SIG-M5 treated with dmso at 0.1 percent for 504 hours (cell line): Measurements from ENCODE around the gene TAMALIN.

Experiments
- DNase-seq: peaks from one replicate; lab custom pipeline; 2025; ENCODE audit not compliant: unreplicated experiment; lab: John Stamatoyannopoulos, UW

Gene TAMALIN

GRCh38 chr12:52054833-52055730, 48.3 kb downstream of the TAMALIN start:
- no peak for DNase-seq

DNA sequence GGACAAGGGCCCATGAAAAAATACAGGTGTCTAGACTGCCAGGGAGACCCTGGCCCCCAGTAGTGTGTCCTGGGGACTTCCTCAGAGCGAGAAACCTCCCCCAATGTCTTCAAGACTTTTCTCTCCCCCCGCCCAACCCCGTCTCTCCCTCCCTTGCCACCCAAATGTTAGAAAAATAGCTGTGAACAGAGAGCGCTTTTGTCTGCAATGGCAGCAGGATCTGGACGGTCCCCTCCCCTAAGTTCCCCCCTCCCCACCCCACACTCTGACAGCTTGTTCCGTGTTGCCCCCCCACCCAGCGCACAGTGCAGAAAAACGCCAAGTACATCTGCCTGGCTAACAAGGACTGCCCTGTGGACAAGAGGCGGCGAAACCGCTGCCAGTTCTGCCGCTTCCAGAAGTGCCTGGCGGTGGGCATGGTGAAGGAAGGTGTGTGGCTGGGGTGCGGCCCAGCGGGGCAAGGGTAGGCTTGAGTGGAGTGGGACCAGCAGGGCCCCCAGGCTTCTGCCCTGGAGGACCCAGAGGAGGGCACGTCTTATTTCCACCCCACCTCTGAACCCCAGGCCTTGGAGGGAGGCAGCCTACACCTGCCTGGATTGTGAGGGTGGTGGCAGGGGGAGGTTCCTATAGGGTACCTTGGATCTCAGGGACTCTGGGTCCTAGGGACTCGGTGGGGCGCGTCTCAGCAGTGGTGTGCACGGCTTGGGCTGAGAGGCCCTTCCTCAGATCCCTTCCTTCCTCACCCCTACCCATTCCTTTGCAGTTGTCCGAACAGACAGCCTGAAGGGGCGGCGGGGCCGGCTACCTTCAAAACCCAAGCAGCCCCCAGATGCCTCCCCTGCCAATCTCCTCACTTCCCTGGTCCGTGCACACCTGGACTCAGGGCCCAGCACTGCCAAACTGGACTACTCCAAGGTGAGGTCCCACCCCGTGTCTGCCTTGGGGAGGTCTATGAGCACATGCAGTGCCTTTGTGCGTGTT, 49.3 kb downstream of the TAMALIN start:
- no peak for DNase-seq

GRCh38 chr12:52056801-52057637, 50.3 kb downstream of the TAMALIN start:
- no peak for DNase-seq

GRCh38 chr12:52057638-52058576, 51.2 kb downstream of the TAMALIN start:
- no peak for DNase-seq

DNA sequence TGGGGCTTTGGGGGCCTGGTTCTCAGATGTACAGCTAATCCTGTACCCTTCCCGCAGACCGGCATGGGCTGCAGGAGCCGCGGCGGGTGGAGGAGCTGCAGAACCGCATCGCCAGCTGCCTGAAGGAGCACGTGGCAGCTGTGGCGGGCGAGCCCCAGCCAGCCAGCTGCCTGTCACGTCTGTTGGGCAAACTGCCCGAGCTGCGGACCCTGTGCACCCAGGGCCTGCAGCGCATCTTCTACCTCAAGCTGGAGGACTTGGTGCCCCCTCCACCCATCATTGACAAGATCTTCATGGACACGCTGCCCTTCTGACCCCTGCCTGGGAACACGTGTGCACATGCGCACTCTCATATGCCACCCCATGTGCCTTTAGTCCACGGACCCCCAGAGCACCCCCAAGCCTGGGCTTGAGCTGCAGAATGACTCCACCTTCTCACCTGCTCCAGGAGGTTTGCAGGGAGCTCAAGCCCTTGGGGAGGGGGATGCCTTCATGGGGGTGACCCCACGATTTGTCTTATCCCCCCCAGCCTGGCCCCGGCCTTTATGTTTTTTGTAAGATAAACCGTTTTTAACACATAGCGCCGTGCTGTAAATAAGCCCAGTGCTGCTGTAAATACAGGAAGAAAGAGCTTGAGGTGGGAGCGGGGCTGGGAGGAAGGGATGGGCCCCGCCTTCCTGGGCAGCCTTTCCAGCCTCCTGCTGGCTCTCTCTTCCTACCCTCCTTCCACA, 52.0 kb downstream of the TAMALIN start:
- no peak for DNase-seq

GRCh38 chr12:52059582-52060497, 53.1 kb downstream of the TAMALIN start:
- no peak for DNase-seq

- no peak for DNase-seq
Measured at GRCh38 chr12:52060498-52061177, 53.9 kb downstream of the TAMALIN start.

GRCh38 chr12:52061470-52062166, 54.9 kb downstream of the TAMALIN start:
- no peak for DNase-seq

DNA sequence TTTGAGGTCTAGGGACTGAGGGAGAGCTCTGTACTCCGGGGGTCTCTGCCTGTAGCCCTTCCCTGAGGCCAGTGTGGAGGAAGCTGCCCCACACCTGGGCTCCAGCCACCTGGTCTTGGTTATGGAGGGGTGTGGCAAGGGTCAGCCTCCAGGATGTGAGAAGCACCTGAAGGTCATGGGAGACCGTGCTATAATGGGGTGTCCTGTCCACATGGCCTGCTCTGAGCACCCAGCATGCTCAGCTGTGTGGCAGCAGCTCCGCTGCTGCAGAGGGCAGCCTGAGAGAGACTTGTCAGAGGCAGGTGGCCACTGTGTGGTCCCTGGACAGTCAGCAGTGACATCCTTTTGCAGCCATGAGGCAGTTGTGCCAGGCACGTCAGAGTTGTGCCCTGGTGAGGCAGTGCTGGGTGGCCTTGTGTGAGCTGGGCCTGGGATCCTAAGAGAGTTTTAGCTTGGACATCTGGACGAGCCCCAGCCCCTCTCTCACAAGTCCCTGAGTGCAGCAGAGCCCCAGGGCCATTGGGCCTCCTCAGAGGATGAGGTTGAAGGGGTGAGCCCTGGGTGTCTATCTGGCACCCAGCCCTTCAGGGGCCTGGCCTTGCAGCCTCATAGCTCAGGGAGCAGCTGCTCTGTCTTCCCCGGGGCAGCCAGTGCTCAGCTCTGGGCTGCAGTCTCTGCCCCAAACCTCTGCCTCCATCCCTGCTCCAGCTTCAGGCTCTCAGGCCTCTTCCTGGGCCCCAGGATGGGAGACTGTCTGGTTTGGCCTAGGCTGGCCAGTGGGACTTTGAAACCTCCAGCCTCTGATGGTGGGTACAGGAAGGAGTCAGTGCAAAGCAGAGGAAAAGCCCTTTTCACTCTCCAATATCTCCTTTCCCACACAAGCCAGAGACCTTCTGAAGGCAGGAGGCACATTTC, 55.7 kb downstream of the TAMALIN start:
- no peak for DNase-seq

DNA sequence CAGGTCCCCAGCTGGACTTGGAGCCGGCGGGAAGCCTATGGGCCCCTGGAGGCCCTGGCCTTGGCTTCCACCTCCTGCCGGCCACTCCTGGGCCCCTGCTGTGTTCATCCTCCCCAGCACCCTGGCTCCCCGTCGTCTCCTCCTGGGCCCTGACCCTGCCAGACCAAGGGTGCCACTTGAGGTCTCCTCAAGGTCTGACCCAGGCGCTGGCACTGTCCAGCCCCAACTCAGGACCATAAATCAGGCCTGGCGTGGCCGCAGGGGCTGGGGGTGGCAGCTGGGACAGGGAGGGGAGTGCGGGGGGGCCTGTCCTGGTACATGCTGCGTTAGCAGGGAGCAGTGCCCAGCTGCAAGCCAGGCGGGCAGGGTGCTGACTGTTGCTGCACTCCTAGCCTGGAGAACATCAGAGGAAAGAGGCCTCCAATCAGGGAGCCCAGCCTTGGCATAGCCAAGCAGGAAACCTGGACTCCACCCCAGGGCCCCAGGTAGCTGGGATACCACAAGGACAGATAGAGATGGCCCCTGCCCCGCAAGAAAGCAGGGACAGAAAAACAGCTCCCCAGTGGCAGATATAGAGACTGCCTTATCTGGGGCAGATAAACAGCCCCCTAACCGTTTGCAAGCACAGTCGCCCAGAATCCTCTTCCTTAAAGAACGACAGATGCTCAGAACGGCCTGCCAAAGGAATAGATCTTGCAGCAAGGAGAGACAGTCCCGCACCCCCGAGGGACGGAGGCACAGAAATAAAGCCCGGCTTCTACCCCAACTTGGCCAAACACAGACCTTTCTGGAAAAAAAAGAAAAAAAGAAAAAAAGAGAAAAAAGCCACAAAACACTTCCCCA, 56.6 kb downstream of the TAMALIN start:
- no peak for DNase-seq

DNA sequence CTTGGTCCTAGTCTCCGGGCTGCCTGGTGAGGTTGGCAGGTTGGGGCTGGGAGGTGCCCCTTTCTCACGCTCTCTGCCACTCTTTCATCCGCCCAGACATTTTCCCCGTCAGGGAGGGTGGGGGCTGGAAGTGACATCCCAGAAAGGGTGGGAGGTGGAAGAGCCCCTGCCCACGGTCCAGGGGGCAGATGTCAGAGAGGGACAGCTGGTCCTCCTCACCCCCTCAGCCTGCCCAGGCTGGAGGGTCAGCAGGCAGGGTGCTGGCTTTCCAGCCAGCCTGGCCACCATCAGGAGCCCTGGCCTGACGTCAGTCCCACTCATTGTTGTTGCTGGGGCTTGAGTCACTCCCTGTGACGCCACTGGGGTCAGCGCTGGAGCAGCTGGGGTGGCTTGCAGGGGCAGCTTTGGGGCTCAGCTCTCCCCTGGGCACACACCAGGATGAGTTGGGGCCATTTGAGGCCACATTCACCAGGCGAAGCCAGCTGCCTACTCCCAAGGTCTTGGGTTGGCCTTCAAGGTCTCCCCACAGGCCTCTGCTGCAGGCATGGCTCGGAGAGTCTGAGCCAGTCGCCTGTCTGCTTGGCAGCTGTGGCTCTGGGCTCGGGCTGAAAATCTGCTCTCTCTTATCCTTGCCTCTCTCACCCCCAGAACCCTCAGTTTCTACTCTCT, 57.4 kb downstream of the TAMALIN start:
- DNase-seq: no peak
